Measurements from ENCODE around the gene NT5M.

The NT5M gene

DNA sequence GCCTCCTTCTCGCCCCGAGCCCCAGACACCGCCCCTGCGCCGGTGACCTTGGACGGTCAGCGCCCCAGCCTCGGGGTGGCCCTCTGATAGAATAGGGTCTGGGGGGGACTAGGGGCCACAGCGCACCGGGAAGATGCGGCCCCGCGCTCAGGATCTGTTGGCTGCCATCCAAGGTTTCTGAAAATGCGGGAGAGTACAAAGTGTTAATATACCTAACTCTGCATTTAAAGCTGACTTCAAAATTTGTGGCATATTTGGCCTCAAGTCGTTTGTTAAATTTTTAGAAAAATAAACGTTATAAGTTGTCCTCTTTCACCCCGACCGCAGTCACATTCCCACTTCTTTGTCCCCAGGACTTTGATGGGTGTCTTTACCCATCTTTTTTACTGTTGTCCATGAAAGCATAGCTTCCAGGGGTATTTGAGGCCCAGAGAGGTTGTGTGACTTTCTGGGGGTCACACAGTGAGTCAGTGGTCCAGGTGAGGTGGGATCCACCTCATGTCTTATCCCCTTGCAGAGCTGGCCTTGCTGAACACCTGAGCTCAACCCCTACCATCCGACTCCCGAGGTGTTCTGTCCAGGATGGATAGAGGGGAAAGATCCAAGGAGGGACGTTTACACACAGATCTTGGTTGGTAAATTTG lies 796 bp downstream of the NT5M start:
- Histone ChIP-seq H3K36me3 (no peaks in the 10 kb centered on the region), H3K4me2 (peak overlapping the region; percentile 95), H3K4me1 (peaks cover 47% of the 10 kb centered on the region), H3K9ac (peak overlapping the region; percentile 79), H3K9me3 (no peaks in the 10 kb centered on the region), H3K27ac (peak overlapping the region; percentile 67), H3K4me3 (peak overlapping the region; percentile 81), H3K27me3 (peaks cover 23% of the 10 kb centered on the region), H4K20me1 (no peaks in the 10 kb centered on the region)
- TF ChIP-seq Cebpa-rat (IDR thresholded peaks at IDR 0.05): no peak

DNA sequence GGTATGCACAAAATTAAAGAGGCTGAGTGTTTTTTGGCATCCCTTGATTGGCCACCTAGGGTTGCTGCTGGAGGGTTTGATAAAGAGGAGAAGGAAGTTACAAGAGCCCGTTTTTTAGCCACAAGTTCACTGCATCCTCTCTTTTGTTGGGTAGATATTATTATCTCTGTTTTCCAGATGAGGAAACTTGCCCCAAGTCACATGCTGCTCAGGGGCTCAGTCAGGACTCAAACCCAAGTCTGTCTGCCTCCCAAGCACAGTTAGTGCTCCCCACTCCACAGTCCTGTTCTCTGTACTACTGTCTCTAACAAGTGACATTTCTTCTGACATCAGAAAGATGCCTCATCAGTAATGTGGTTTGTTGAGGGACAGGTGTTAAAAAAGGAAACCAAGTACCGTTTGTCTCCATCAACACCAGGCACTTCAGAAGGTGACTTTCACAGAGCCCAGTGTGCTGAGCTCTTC lies 1.4 kb downstream of the NT5M start:
- Histone ChIP-seq H3K4me3 (peak overlapping the region; percentile 81), H3K27me3 (peaks cover 23% of the 10 kb centered on the region), H3K9ac (peak overlapping the region; percentile 25; the same call in 1 of the 2 replicates), H3K4me1 (peaks cover 47% of the 10 kb centered on the region), H3K27ac (no peak overlapping the region), H4K20me1 (no peaks in the 10 kb centered on the region), H3K9me3 (no peaks in the 10 kb centered on the region), H3K4me2 (peak overlapping the region; percentile 95), H3K36me3 (no peaks in the 10 kb centered on the region)
- no peak for TF ChIP-seq Cebpa-rat (IDR thresholded peaks at IDR 0.05)

DNA sequence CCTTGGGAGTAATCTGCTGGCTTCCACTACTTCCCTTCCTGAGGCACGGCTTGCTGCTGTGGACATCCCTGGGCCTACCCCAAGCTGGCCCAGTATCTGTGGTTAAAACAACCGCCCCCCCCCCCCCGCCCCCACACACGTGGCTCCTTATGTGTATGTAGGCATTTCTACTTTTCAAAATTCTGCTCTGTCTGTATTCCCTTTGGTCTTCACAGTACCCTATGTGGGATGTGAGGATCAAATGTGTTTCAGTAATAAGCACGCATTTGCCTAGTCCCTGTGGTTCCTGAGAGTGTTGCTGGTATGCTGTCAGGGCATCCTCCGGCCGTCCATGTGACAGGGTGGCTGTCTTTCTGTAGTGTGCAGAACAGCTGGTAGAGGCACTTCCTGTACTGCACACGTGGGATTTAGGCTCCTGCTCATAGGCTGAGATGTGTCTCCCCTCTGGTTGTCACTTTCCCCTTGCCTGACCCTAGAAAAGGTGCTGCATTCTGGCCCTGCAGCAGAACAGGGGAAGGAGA lies 2.2 kb downstream of the NT5M start:
- no peak overlapping the region for H3K4me3 ChIP-seq
- H3K4me1 ChIP-seq: peaks cover 45% of the 10 kb centered on the region
- H3K36me3 ChIP-seq: no peaks in the 10 kb centered on the region
- H3K27me3 ChIP-seq: peaks cover 20% of the 10 kb centered on the region
- H3K9ac ChIP-seq: no peak overlapping the region
- H3K9me3 ChIP-seq: no peaks in the 10 kb centered on the region
- no peaks in the 10 kb centered on the region for H4K20me1 ChIP-seq
- no peak for TF ChIP-seq Cebpa-rat (IDR thresholded peaks at IDR 0.05)
- H3K4me2 ChIP-seq: peak overlapping the region; percentile 95
- no peak overlapping the region for H3K27ac ChIP-seq

DNA sequence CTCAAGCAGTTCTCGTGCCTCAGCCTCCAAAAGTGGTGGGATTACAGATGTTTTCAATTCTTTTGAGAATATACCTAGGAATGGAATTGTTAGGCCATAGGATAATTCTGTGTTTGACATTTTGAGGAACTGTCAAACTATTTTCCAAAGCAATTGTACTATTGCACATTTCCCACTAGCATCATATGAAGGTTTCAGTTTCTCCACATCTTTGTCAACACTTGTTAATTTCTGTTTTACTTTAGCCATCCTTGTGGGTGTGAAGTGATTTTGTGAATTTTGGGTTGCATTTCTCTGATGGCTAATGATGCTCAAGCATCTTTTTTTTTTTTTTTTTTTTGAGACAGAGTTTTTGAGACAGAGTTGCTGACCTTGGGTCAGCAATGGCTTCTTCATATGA lies 6.2 kb downstream of the NT5M start:
- Histone ChIP-seq H3K4me1 (peaks cover 22% of the 10 kb centered on the region), H4K20me1 (no peaks in the 10 kb centered on the region)
- TF ChIP-seq Cebpa-rat (IDR thresholded peaks at IDR 0.05): no peak

DNA sequence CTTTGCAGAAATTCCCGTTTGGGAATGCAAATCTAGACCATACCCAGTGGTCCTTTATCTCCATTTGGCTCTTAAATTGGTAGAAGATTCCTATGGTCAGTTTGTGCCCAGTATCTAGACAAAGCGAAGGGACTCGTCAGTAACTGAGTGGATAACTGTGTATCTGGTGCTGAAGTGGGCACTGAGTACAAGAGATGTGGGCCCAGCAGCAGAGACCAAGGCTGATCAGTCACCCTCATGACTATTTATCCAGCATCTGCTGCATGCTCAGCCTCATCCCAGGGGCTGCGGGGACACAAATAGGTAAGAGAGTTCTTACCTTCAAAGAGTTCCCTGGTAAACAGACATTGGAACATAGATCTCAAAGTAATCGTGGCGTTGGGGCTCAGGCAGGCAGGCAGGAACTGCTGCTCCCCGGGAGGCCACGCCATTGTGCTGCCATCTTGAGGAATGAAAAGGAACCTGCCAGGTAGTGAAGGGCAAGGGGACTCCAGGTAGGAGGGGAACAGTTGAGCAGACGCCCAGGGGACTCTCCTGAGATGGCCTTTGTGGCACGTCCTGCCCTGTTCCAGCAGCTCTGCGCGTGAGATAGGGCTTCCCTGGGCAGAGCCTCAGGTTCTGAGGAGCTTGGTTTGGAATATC lies 10.3 kb downstream of the NT5M start:
- Histone ChIP-seq H3K9ac (no peak overlapping the region), H3K4me1 (0 out of 2 replicates have a peak, but pooled peaks cover 4% of the 10 kb centered on the region), H3K4me3 (no peak overlapping the region), H3K4me2 (no peak overlapping the region), H3K36me3 (peaks cover 4% of the 10 kb centered on the region; the same call in 1 of the 2 replicates), H3K9me3 (no peaks in the 10 kb centered on the region), H3K27me3 (no peaks in the 10 kb centered on the region), H4K20me1 (no peaks in the 10 kb centered on the region), H3K27ac (no peak overlapping the region)
- TF ChIP-seq Cebpa-rat (IDR thresholded peaks at IDR 0.05): no peak

More for the DNA sequence above, 6.2 kb downstream of the NT5M start:
- Histone ChIP-seq H3K4me2 (no peak overlapping the region), H3K27me3 (no peaks in the 10 kb centered on the region), H3K9me3 (no peaks in the 10 kb centered on the region), H3K4me3 (no peak overlapping the region), H3K9ac (no peak overlapping the region), H3K27ac (no peak overlapping the region), H3K36me3 (peaks cover 4% of the 10 kb centered on the region; the same call in 1 of the 2 replicates)

DNA sequence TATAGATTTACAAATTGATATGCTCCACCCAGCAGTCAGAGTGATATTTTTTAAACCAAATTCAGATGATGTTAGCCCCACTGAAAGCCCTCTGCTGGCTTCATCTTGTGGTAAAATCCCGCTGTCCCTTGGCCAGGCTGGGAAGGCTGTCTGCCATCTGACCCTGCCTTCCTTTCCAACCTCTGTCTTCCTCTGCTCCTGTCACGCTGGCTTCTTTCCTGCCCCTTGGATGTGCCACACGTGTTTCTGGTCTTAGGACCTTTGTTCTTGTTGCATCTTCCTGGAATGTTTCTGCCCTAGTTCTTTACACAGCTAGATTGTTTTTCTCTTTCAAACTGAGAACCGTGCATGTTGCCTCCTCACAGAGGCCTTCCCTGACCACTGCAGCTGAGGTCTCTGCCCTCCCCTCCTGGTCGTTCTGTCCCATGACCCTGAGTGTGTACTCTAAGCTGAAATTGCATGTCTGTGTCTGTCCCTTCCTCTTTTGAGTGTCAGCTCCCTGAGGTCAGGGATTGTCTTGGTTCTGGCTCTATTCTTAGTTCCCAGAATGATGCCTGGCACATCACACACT lies 11.4 kb downstream of the NT5M start:
- no peak for TF ChIP-seq Cebpa-rat (IDR thresholded peaks at IDR 0.05)
- no peak overlapping the region for H3K4me2 ChIP-seq
- H3K4me3 ChIP-seq: no peak overlapping the region
- peaks cover 4% of the 10 kb centered on the region; the same call in 1 of the 2 replicates for H3K36me3 ChIP-seq
- no peak overlapping the region for H3K27ac ChIP-seq
- 0 out of 2 replicates have a peak, but pooled peaks cover 4% of the 10 kb centered on the region for H3K4me1 ChIP-seq
- no peaks in the 10 kb centered on the region for H3K9me3 ChIP-seq
- H4K20me1 ChIP-seq: no peaks in the 10 kb centered on the region
- H3K9ac ChIP-seq: no peak overlapping the region
- no peaks in the 10 kb centered on the region for H3K27me3 ChIP-seq

DNA sequence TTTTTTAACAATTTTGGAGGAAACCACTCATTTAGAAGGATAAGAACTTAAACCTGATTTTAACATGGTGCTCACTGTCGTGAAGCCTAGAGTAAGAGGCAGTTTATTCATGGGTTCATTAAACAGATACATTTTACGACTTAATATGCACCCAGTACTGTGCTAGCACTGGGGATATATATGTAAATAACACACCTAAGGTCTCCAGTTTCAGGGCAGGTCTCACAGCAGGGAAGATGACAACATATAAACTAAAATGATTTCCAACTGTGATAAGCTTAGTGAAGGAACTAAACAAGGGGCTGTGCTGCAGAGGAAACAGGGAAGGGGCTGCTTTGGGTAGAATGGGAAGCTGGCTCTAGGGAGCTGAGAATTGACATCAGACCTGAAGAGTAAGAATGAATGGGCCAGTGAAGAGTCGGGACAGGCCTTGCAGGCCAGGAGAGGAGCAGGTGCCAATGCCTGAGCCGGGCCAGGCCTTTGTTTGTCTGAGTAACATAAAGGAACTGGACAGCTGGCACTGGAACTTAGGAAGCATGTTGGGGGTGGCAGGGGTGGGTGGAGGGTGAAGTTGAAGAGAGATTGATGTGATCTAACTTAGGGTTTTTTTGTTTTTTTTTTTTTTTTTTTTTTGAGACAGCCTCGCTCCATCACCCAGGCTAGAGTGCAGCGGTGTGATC lies 12.1 kb downstream of the NT5M start:
- Histone ChIP-seq H3K36me3 (peaks cover 4% of the 10 kb centered on the region; the same call in 1 of the 2 replicates), H3K27ac (no peak overlapping the region), H3K4me1 (0 out of 2 replicates have a peak, but pooled peaks cover 4% of the 10 kb centered on the region), H3K9ac (no peak overlapping the region), H3K4me2 (no peak overlapping the region), H4K20me1 (no peaks in the 10 kb centered on the region), H3K4me3 (no peak overlapping the region), H3K27me3 (no peaks in the 10 kb centered on the region), H3K9me3 (no peaks in the 10 kb centered on the region)
- TF ChIP-seq Cebpa-rat (IDR thresholded peaks at IDR 0.05): no peak

DNA sequence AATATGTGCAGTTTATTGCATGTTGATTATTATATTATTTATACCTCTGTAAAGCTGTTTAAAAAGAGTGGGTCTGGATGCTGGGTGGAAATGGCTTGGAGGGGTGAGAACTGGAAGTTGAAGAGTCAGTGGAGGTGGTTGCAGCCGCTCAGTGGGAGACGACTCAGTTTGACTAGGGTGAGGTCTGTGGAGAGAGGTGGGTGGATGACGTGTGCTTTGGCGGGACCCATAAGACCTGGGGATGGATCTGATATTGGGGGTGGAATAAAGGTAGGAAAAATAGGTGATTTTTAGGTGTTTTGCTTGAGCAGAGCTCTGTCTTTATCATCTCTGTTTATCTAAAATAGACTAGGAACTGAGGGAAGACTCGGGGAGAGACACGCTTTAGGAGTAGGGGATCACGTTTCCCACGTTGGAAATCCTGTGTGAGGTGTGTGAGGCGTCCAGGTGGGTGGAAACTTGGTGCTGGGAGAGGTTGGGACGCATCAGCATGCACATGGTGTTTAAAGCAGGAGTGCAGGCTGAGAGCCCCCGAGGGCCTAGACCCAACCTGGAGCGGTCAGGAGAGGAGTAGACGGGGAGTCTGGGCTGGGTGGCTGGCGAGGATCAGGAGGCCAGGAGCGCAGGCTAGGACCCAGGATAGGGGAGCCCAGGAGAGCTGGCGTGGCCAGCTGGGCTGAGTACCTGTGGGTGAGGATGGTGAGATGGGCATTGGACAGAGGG lies 17.2 kb downstream of the NT5M start:
- Histone ChIP-seq H3K9ac (no peak overlapping the region), H3K4me1 (peaks cover 5% of the 10 kb centered on the region), H3K36me3 (peaks cover 4% of the 10 kb centered on the region; the same call in 1 of the 2 replicates), H3K27ac (no peak overlapping the region), H3K4me2 (no peak overlapping the region), H3K4me3 (no peak overlapping the region), H3K27me3 (no peaks in the 10 kb centered on the region), H4K20me1 (no peaks in the 10 kb centered on the region), H3K9me3 (no peaks in the 10 kb centered on the region)
- no peak for TF ChIP-seq Cebpa-rat (IDR thresholded peaks at IDR 0.05)

DNA sequence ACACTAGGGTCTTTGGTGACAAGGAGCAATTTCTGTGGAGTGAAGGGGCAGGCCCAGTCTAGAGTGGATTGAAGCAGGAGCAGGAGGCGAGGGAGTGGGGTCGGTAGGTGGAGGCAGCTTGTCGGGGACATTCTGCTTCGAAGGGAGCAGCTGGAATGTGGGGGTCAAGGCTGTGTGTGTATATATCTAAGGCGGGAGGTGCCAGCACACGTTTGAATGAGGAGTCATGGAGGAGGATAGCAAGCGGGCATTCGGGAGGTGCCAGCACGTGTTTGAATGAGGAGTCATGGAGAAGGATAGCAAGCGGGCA lies 17.7 kb downstream of the NT5M start:
- Histone ChIP-seq H3K4me2 (no peak overlapping the region), H3K27ac (no peak overlapping the region), H3K4me1 (peaks cover 10% of the 10 kb centered on the region), H3K9me3 (no peaks in the 10 kb centered on the region), H3K27me3 (no peaks in the 10 kb centered on the region), H3K36me3 (peaks cover 4% of the 10 kb centered on the region; the same call in 1 of the 2 replicates), H3K4me3 (no peak overlapping the region), H3K9ac (no peak overlapping the region), H4K20me1 (no peaks in the 10 kb centered on the region)
- TF ChIP-seq Cebpa-rat (IDR thresholded peaks at IDR 0.05): no peak

All from BLaER1 (cell line).